GM21423 (cell line): ENCODE data around the gene DNPEP.
"Not testable (repeated sequence)": the region's sequence is repeated elsewhere in the genome, so short reads cannot be mapped to it uniquely, and the experiment has no call there.

ENCODE experiments used
- ATAC-seq: cut with Tn5 transposase; IDR thresholded peaks from one replicate; pipeline ENCODE4 v1.9.1; 2021; ENCODE audit warnings: mild to moderate bottlenecking, moderate library complexity; ENCODE audit not compliant: unreplicated experiment

The DNPEP gene

DNA sequence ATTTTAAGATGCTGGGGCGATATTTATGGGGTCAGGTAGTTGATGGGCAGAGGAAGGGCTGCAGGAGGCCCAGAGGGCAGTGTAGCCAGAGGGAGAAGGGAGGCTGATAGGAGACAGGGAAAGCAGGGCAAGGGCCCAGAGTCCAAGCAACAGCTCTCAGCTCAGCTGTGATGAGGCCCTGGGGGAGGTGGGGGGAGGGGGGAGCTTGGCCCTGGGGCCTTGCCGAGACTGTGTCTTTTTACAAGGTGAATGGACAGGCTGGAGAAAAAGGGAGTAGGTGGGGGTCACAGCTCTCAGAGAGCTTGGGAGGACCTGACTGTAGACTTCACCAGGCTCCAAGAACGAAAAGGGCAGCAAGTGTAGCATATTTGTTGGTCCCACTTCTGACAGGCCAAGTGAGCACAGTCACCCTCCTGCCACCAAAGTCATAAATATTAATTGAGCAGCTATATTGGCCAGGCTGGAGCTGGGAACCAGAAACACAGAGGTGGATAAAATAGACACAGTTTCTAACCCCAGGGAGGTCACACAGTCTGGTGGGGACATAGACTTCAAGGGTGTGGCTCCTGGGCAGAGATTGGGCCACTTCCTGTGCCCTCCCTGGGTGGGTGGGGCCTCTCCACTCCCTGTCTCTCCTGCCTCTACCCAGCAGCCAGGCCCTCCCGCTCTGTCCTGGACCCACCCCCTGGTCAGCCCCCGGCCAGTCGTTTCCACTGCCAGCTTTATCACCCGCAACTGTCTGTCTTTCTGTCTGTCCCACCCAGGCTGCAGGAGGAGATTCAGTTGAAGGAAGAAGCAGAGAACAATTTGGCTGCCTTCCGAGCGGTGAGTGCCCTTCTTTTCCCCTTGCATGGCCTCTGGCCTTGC is 31.9 kb upstream of the DNPEP start:
- no peak for ATAC-seq

- ATAC-seq, result no peak
Observed at GRCh38 chr2:219419012-219419324, 31.3 kb upstream of the DNPEP start.

- ATAC-seq, result no peak
Observed at GRCh38 chr2:219418155-219419011, 30.7 kb upstream of the DNPEP start, which contains the start of gene DES. Gene DES, plus strand, starts transcription at chr2:219418377. Its CDS starts 86 bp downstream, at chr2:219418463.

GRCh38 chr2:219417374-219417773 is 29.7 kb upstream of the DNPEP start:
- no peak for ATAC-seq

- no peak for ATAC-seq
Observed at GRCh38 chr2:219416938-219417337, 29.2 kb upstream of the DNPEP start.

DNA sequence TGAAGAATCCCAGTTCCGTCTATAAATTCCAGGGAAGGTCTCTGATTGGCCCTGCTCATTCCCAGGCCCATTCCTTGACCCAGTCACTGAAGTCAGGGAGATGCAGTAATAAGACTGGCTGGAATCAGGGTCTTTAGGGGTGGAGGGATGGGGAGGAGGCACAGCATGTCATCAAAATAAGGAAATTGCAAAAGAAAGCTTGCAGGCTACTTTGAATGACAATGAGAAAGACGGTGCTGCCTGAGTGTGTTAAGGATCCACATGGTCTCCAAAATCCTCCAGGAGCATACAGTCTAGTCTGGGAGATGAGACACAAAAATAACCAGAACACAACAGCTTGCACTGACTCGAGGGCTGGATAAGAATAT is 28.5 kb upstream of the DNPEP start:
- ATAC-seq, result no peak

GRCh38 chr2:219415580-219416234 is 28.0 kb upstream of the DNPEP start:
- no peak for ATAC-seq

DNA sequence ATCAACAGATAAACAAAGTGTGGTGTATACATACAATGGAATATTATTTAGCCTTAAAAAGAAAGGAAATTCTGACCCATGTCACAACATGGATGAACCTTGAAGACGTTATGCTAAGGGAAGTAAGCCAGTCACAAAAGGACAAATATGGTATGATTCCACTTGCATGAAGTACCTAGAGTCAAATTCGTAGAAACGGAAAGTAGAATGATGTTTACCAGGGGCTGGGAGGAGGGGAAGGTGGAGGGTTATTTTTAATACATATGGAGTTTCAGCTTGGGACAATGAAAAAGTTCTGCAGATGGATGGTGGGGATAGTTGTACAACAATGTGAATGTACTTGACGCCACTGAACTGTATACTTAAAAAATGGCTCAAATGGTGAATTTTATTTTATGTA is 27.1 kb upstream of the DNPEP start:
- ATAC-seq, result no peak

- no peak for ATAC-seq
Observed at GRCh38 chr2:219410390-219410789, 22.7 kb upstream of the DNPEP start.

DNA sequence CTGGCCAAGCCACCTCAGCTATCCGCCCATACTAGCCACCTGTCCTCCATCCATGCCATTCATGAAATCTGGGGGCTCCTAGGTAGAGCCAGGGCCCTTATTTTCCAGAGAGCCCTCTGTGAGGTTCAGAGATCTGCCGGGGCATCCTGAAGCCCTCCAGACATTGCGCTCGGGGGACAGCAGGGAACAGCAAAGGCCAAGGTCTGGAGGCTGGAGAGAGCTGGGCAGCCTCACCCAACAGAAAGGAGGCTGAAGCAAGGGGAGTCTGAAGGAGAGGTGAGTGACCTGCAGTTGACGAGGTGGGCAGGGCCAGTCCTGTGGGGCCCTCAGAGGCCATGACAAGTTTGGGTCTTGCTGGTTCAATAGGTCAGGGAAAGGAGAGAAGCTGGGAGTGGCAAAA is 21.9 kb upstream of the DNPEP start:
- no peak for ATAC-seq

DNA sequence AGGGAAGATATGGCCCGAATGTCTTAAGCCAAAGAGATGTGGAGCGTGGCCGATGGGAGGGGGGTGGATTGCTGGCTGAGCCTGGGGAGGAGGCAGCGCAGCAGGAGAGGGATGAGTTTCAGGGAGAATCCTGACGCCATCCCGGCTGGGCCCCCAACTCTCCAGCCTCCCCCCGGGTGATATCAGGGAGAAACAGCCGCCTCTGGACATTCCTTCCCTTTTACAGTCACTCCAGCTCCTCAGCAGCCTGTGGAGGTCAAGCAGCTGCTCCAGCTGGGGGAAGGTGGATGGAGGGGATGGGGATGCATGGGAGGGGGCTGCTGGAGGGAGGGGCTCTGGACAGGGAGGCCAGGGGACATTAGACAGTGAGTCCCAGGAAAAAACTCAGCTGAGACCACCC is 20.9 kb upstream of the DNPEP start:
- ATAC-seq, result no peak

DNA sequence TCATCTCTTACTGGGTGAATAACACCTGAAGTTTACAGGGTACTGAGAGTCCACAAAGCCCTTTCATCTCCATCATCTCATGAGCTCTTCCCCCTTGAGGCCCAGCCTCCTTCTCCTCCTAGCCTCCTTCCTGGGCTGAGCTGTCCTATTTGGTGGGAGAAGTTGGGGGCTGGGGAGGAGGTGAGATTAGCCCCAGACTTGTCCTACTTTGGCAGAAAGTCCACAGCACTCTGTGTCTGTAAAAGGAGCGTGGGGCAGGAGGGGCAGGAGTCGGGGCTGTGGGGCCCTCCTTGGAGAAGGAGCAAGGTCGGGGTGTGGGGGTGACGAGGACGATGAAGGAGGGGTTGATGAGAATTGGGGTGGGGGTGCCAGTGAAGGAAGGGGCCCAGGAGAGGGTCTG is 20.5 kb upstream of the DNPEP start:
- ATAC-seq, result no peak

DNA sequence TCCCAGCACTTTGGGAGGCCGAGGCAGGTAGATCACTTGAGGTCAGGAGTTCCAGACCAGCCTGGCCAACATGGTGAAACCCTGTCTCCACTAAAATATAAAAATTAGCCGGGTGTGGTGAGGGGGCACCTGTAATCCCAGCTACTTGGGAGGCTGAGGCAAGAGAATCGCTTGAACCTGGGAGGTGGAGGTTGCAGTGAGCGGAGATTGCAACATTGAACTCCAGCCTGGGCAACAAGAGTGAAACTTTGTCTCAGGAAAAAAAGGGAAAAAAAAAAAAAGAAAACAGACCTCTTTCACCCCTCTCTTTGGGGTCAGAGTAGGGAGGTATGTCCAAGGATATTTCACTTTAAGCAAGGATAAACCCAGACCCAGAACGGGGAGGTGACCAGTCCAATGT is 19.6 kb upstream of the DNPEP start:
- not testable (repeated sequence) for ATAC-seq

DNA sequence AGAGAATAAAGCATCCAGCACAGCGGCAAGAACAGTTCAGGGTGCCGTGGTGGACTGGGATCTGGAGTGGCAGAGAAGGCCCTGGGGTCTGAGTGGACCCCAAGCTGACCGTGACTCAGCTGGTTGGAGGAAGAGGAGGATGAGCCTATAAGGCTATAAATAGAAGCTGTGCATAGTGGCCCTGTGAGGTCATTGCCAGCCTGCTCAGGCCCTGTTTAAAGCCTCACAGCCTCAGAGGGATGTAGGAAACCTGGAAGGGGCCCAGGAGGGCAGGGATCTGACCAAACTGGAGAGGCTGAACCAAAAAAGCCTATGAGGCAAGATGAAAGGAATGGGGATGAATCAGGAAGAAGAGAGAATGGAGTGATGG is 19.1 kb upstream of the DNPEP start:
- no peak for ATAC-seq

- ATAC-seq, result no peak
Observed at GRCh38 chr2:219405958-219406860, 18.5 kb upstream of the DNPEP start.

- ATAC-seq, result no peak
Observed at GRCh38 chr2:219405451-219405850, 17.7 kb upstream of the DNPEP start.

DNA sequence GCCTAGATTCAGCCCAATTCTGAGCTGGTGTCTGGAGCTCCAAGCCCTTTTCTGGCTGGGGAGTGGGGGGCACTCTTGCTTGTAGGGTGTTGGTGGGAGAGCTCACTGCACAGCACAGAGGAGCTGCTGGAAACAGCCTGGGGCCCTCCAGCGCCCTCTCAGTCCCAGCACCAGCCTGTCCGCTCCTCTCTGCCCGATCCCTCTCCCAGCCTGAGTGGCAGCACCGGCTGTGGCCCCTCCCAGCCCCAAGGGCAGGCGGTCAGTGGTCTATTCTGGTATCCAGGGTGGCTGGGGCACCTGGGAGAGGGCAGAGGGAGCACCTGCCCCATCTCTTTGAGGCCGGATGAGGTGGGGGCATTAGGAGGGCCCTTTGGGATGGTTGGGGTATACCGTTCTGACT is 17.2 kb upstream of the DNPEP start:
- no peak for ATAC-seq

GRCh38 chr2:219404291-219404910 is 16.7 kb upstream of the DNPEP start:
- no peak for ATAC-seq

DNA sequence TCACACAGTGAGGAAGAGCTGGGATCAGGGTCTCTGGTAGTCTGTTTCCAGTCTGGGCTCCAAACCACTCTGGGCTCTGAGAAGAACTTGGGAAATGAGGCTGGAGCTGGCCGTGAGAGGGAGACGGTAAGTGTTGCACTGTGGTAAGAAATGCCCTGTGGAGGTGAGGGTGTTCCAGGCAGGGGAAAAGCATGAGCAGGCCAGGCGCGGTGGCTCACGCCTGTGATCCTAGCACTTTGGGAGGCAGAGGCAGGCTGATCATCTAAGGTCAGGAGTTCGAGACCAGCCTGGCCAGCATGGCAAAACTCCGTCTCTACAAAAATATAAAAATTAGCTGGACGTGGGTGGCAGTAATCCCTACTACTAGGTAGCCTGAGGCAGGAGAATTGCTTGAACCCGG is 16.1 kb upstream of the DNPEP start:
- no peak for ATAC-seq
